Ovary (tissue), 9 donors: ENCODE data around the gene GLP1R. TPM values are rescaled to one million over a fixed set of nuclear protein-coding genes. Genes with fewer than 3 reads are reported as not detected.

Source experiments
- DNase-seq, 5 donors: peaks; one replicate each; pipeline ENCODE4 v3.0.0-alpha.2; 2019 to 2020
- H3K27ac ChIP-seq, 2 donors: fragments of 200-600 bp; one replicate each; pipeline versions ENCODE4 v1.5.1 to v1.8.0; 2019 to 2022
- H3K27me3 ChIP-seq: fragments of 200-600 bp; one replicate; pipeline ENCODE4 v1.8.0; 2022
- H3K36me3 ChIP-seq: fragments of 200-600 bp; sonication (generic); one replicate; pipeline ENCODE4 v1.5.1; 2019
- H3K4me1 ChIP-seq: one replicate; pipeline ENCODE4 v1.8.1; 2013; ENCODE audit warnings: mild to moderate bottlenecking, moderate library complexity; ENCODE audit not compliant: insufficient read depth
- H3K4me3 ChIP-seq: fragments of 200-600 bp; sonication (generic); one replicate; pipeline ENCODE4 v1.5.1; 2017
- H3K9me3 ChIP-seq, 2 donors: fragments of 200-600 bp in 1 of 2; sonication (generic) in 1 of 2; one replicate each; pipeline versions ENCODE4 v1.5.1 to v1.8.1; 2013 to 2019; ENCODE audit warnings: mild to moderate bottlenecking in 1 of 2, moderate library complexity in 1 of 2
- EP300 ChIP-seq: sonication (generic); formaldehyde crosslinking; IDR thresholded peaks from one replicate; pipeline ENCODE4 v1.6.1; 2017; ENCODE audit warnings: antibody characterized with exemption
- POLR2A ChIP-seq: fragments of 450-650 bp; IDR thresholded peaks from one replicate; pipeline ENCODE4 v1.6.1; 2017; ENCODE audit warnings: antibody characterized with exemption, mild to moderate bottlenecking, moderate library complexity
- WGBS, 3 donors: extraction: QIAGEN DNeasy Blood & Tissue Kit in 1 of 3; methylation state at CpG; one replicate each; pipeline versions ENCODE4 v1.1.5 to v1.1.7; 2013 to 2017; 5-methylcytosine and 5-hydroxymethylcytosine counted together
- intact Hi-C, 4 donors: fragments of 100-400 bp; cut with DNase I; formaldehyde crosslinking; loops; one replicate each; pipeline versions ENCODE4 v1.11.0 to v1.15.1; 2022 to 2023
- polyA plus RNA-seq, 2 donors: library from polyadenylated mRNA; stranded (reverse); fragments of 200-250 nt in 1 of 2; fragments of 350-450 nt in 1 of 2; fragmentation: Illumina TruSeq in 1 of 2; extraction: RNeasy Lipid Tissue Mini Kit (QIAGEN cat#74804) in 1 of 2; gene quantifications; one replicate each; pipeline ENCODE4 v1.2.3, GENCODE V29; 2013 to 2014
- total RNA-seq, 7 donors: library from RNA; depleted of rRNA in 2 of 7; stranded (reverse); fragments of >200 nt in 2 of 7; fragmentation: NEBNext Ultra II Directional in 3 of 7; extraction: Animal tissue kit (Norgen Biotek cat#: 25700) in 3 of 7; gene quantifications; one replicate each; pipeline versions ENCODE4 v1.1.0 to v1.2.4, GENCODE V29; 2016 to 2023
- TF ChIP-seq, protein P1 (sequence below), 3 donors: fragments of 450-650 bp in 2 of 3; fragments of 200-600 bp in 1 of 3; IDR thresholded peaks; one replicate each; pipeline versions ENCODE4 v1.5.1 to v1.8.0; 2016 to 2022; ENCODE audit warnings: antibody characterized with exemption in 3 of 3, mild to moderate bottlenecking in 1 of 3
- donor health status: DM: no; HTN: no; CAD: no; lungs with moderate emphysema.
- donor health status: DM: no; HTN: no; CAD: no.
- donor health status: Bipolar disorder and iron deficiency.
- donor health status: DM: yes; HTN: yes; CAD: no.
- donor health status: DM: no; HTN: no; CAD: no.
- donor health status: DM: yes; HTN: yes; CAD: no.

Gene GLP1R
- total and polyA plus RNA-seq, 9 donors: 0.08 TPM; not detected in 8

DNA sequence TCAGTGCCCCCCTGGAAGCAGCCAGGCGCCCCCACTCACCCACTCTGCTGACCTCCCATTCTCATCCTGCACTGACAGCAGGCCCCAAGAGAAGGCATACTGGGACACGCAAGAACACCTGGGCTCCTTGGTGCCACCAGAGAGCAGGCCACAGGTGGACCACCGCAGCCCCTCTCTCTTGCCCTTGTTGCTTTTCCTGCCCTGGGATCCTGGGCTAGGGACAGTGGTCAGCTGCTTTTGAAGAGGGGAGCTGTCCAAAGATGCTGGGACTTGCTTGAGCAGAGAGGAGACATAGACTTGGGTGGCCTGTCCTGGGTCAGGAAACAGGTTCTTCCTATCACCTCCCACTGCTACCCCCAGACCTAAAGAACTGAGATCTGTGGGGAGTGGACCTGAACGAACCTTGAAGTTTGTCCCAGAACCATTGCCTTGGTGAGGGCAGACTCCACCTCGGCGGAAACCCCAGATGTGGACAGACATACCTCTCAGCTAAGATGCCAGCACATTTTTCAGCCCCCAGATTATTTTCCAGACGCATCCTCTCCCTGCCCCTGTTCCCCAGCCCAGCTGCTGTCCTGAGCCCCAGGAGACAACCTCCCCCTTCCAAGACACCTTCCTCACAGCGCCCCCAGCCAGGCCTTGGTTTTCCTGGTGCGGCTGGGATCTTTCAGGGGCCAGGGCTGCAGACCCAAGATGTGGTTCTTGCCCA, 1.1 kb downstream of the GLP1R start:
- 62 to 67% (median 67%) methylated on average over 9 of the region's 9 CpGs for WGBS, 3 donors
- intact Hi-C loops: no loop called here
- Histone ChIP-seq H3K36me3 (no peaks in the 10 kb centered on the region), H3K9me3 (no peaks in the 10 kb centered on the region), H3K4me3 (no peak overlapping the region), H3K4me1 (no peaks in the 10 kb centered on the region), H3K27me3 (no peaks in the 10 kb centered on the region), H3K27ac (no peak overlapping the region)
- no peak for DNase-seq
- TF ChIP-seq, protein P1, sequence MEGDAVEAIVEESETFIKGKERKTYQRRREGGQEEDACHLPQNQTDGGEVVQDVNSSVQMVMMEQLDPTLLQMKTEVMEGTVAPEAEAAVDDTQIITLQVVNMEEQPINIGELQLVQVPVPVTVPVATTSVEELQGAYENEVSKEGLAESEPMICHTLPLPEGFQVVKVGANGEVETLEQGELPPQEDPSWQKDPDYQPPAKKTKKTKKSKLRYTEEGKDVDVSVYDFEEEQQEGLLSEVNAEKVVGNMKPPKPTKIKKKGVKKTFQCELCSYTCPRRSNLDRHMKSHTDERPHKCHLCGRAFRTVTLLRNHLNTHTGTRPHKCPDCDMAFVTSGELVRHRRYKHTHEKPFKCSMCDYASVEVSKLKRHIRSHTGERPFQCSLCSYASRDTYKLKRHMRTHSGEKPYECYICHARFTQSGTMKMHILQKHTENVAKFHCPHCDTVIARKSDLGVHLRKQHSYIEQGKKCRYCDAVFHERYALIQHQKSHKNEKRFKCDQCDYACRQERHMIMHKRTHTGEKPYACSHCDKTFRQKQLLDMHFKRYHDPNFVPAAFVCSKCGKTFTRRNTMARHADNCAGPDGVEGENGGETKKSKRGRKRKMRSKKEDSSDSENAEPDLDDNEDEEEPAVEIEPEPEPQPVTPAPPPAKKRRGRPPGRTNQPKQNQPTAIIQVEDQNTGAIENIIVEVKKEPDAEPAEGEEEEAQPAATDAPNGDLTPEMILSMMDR (IDR thresholded peaks at IDR 0.05): no peak
- TF ChIP-seq POLR2A (no peak), EP300 (no peak)

DNA sequence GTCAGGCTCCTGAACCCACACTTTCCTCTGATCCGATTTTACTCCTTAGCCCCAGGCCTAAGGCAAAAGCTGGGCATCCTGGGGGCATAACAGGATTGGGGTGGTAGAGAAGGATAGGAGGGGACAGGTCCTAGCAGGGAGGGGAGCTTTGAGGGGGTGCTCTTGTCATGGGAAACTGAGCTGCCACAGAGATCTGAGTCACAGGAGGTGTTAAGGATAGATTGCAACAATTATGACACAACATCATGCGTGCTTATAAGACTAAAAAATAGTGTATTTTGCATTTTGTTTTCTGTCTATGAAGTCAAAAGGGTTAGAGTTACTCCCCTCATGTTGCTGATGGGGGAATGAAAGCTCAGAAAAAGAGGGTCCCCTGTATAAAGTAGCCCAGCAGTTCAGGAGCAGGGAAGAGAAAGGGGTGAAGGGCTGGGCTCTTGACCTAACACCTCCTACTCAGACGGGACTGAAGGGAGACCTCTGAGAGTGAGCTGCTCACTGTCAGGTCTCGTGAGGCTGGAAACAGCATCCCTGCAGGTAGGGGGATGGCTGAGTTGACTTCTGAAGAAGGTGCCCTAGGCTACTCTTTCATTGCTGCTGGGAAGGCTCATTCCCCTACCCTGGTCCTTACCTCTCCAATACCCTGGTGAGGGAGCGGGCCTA, 2.0 kb downstream of the GLP1R start:
- no peak for TF ChIP-seq EP300
- no peak for TF ChIP-seq POLR2A
- TF ChIP-seq, protein P1 (IDR thresholded peaks at IDR 0.05): no peak
- Histone ChIP-seq H3K27ac (no peak overlapping the region), H3K4me3 (no peak overlapping the region), H3K4me1 (no peaks in the 10 kb centered on the region), H3K36me3 (no peaks in the 10 kb centered on the region), H3K27me3 (no peaks in the 10 kb centered on the region), H3K9me3 (no peaks in the 10 kb centered on the region)
- intact Hi-C loops: no loop called here
- no peak for DNase-seq
- WGBS, 3 donors: 72 to 79% (median 77%) methylated on average over 5 of the region's 5 CpGs

DNA sequence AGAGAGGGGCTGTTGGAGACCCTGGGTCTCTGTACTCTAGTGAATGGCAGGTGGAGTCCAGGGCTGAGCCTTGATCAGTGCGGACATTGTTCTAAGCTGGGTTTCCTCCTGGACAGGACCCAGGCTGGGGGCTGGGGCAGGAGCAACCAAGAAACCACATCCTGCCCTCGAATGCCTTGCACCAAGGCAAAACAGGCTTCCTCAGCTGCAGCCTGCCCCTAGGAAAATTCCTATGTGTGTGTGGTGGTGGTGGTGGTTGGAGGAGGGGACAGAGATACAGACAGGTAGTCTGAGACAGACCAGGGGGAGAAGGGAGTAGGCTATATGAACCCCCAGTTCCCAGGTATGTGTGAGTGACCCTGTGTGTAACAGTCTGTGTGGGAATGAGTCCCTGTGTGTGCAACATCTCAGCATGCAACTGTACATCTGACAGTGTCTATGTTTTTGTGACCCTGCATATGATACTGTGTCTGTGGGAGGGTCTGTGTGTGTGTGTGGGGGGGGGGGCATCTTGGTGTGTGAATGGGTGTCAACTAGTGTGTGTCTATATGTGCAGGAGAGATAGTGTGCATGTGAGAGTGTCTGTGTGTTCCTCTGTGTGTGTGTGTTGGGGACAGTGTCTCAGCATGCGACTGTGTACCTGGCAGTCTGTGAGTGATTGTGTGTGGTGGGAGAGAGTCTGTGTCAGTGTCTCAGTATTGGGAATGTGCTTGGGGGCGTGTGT, 3.0 kb downstream of the GLP1R start:
- intact Hi-C loops: no loop called here
- no peak overlapping the region for H3K27ac ChIP-seq
- no peak for TF ChIP-seq EP300
- no peaks in the 10 kb centered on the region for H3K4me1 ChIP-seq
- no peak for DNase-seq
- no peaks in the 10 kb centered on the region for H3K36me3 ChIP-seq
- H3K4me3 ChIP-seq: no peak overlapping the region
- H3K9me3 ChIP-seq: no peaks in the 10 kb centered on the region
- 51 to 60% (median 56%) methylated on average over 4 of the region's 4 CpGs for WGBS, 3 donors
- H3K27me3 ChIP-seq: no peaks in the 10 kb centered on the region

DNA sequence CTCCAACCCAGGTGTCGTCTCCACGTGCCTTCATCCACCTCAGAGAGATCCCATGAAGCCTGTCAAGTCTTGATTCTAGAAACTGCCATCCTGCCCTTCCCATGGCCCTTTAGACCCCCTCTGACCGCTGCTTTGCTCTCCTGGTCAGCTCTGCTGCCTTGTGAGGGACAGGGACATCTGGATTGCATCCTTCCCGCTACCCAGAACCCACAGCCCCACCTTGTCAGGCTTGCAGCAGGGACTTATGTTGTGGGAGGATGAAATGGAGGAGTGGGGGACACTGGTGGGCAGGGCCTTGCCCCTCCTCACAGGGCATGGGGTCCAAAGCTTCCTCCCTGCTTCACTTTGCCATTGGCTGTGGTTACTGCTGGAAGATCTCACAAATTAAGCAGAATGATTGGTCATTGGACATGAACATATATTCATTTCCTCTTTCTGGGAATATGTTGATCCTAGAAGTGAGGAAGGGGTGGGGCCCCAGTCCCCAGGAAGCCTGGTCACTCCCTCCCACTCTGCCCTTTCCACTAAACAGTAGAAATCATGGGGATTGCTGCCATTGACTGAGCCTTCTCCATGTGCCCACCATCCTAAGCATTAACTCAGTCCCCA, 4.5 kb downstream of the GLP1R start:
- TF ChIP-seq, protein P1 (IDR thresholded peaks at IDR 0.05): no peak
- no peak for TF ChIP-seq EP300
- TF ChIP-seq POLR2A: no peak
- no peaks in the 10 kb centered on the region for H3K9me3 ChIP-seq
- 73 to 88% (median 74%) methylated on average over 4 of the region's 4 CpGs for WGBS, 3 donors
- intact Hi-C loops: no loop called here
- no peaks in the 10 kb centered on the region for H3K27me3 ChIP-seq
- no peaks in the 10 kb centered on the region for H3K4me1 ChIP-seq
- no peak overlapping the region for H3K27ac ChIP-seq
- H3K36me3 ChIP-seq: no peaks in the 10 kb centered on the region
- H3K4me3 ChIP-seq: no peak overlapping the region
- DNase-seq: no peak
